ENCODE results near the gene PPP1CB. TPM values are rescaled to one million over a fixed set of nuclear protein-coding genes. Genes with fewer than 3 reads are reported as not detected.

Gene PPP1CB
- 100 to 1,000 TPM; 225 to 241 TPM for total RNA-seq

GRCh38 chr2:28751252-28751955 is at the start of gene PPP1CB:
PPP1CB (plus strand) TSS chr2:28751830; CDS start chr2:28752125, 295 bp downstream.
- CTCF ChIA-PET, result interaction anchor here (1.3 to 2.2 kb wide), 3 partner anchors 10 to 157 kb away, joined by 3 to 10 read pairs (median 7); no protein-coding TSS in a partner anchor
- POLR2A ChIA-PET, result interaction anchor here (0.6 to 1.8 kb wide), 11 partner anchors 11 to 862 kb away, joined by 3 to 8 read pairs (median 4); partner anchors contain the start of gene TRMT61B

- POLR2A ChIA-PET, result no interaction called here
These were observed 49.2 kb upstream of the PPP1CB start for GRCh38 chr2:28702415-28702861.

GRCh38 chr2:28702878-28703277 is 48.8 kb upstream of the PPP1CB start:
- POLR2A ChIA-PET, result no interaction called here

More at GRCh38 chr2:28702415-28702861, 49.2 kb upstream of the PPP1CB start:
- CTCF ChIA-PET, result no interaction called here

GRCh38 chr2:28704621-28705020 is 47.0 kb upstream of the PPP1CB start:
- ChIA-PET CTCF (no interaction called here), POLR2A (no interaction called here)

More at GRCh38 chr2:28702878-28703277, 48.8 kb upstream of the PPP1CB start:
- CTCF ChIA-PET, result interaction anchor here (0.6 to 0.7 kb wide), 2 partner anchors 147 to 238 kb away, joined by 3 to 4 read pairs; no protein-coding TSS in a partner anchor

- POLR2A ChIA-PET, result no interaction called here
- CTCF ChIA-PET, result no interaction called here
These were observed 45.7 kb upstream of the PPP1CB start for GRCh38 chr2:28705751-28706440.

- POLR2A ChIA-PET, result no interaction called here
These were observed 44.0 kb upstream of the PPP1CB start for GRCh38 chr2:28707592-28707991.

GRCh38 chr2:28709101-28709500 is 42.5 kb upstream of the PPP1CB start:
- CTCF ChIA-PET, result interaction anchor here (1.1 kb wide), 1 partner anchor 12 kb away, joined by 4 read pairs; no protein-coding TSS in a partner anchor
- POLR2A ChIA-PET, result no interaction called here

More at GRCh38 chr2:28707592-28707991, 44.0 kb upstream of the PPP1CB start:
- CTCF ChIA-PET, result interaction anchor here (0.6 to 0.7 kb wide), 2 partner anchors 36 to 181 kb away, joined by 3 to 4 read pairs; no protein-coding TSS in a partner anchor

GRCh38 chr2:28710545-28710944 is 41.1 kb upstream of the PPP1CB start:
- ChIA-PET POLR2A (no interaction called here), CTCF (no interaction called here)

GRCh38 chr2:28713577-28714298 is 37.9 kb upstream of the PPP1CB start:
- CTCF ChIA-PET, result no interaction called here

GRCh38 chr2:28716265-28716865 is 35.3 kb upstream of the PPP1CB start:
- CTCF ChIA-PET, result no interaction called here
- POLR2A ChIA-PET, result no interaction called here

More at GRCh38 chr2:28713577-28714298, 37.9 kb upstream of the PPP1CB start:
- POLR2A ChIA-PET, result interaction anchor here (0.6 to 0.8 kb wide), 2 partner anchors 119 to 1032 kb away, joined by 5 to 6 read pairs; no protein-coding TSS in a partner anchor

GRCh38 chr2:28717339-28717758 is 34.3 kb upstream of the PPP1CB start:
- POLR2A ChIA-PET, result no interaction called here
- CTCF ChIA-PET, result no interaction called here

GRCh38 chr2:28720345-28720744 is 31.3 kb upstream of the PPP1CB start:
- POLR2A ChIA-PET, result no interaction called here
- CTCF ChIA-PET, result no interaction called here

- POLR2A ChIA-PET, result interaction anchor here (0.7 kb wide), 1 partner anchor 30 kb away, joined by 4 read pairs; the partner anchor contains the start of gene PPP1CB
- CTCF ChIA-PET, result interaction anchor here (0.8 kb wide), 1 partner anchor 12 kb away, joined by 4 read pairs; no protein-coding TSS in a partner anchor
These were observed 29.9 kb upstream of the PPP1CB start for GRCh38 chr2:28721601-28722191.

- ChIA-PET POLR2A (no interaction called here), CTCF (no interaction called here)
These were observed 26.5 kb upstream of the PPP1CB start for GRCh38 chr2:28725021-28725711.

GRCh38 chr2:28726177-28726576 is 25.5 kb upstream of the PPP1CB start:
- ChIA-PET POLR2A (no interaction called here), CTCF (no interaction called here)

GRCh38 chr2:28729698-28730097 is 21.9 kb upstream of the PPP1CB start:
- CTCF ChIA-PET, result interaction anchor here (1.1 kb wide), 1 partner anchor 163 kb away, joined by 3 read pairs; no protein-coding TSS in a partner anchor

GRCh38 chr2:28730641-28731146 is 20.9 kb upstream of the PPP1CB start:
- CTCF ChIA-PET, result interaction anchor here (0.7 kb wide), 2 partner anchors 12 to 123 kb away, joined by 3 read pairs; no protein-coding TSS in a partner anchor
- POLR2A ChIA-PET, result no interaction called here

More at GRCh38 chr2:28729698-28730097, 21.9 kb upstream of the PPP1CB start:
- POLR2A ChIA-PET, result no interaction called here

- CTCF ChIA-PET, result interaction anchor here (0.7 kb wide), 1 partner anchor 47 kb away, joined by 3 read pairs; no protein-coding TSS in a partner anchor
- POLR2A ChIA-PET, result interaction anchor here (0.7 kb wide), 1 partner anchor 47 kb away, joined by 3 read pairs; no protein-coding TSS in a partner anchor
These were observed 16.1 kb upstream of the PPP1CB start for GRCh38 chr2:28735511-28735910.

Data from activated CD8-positive, alpha-beta memory T cell treated with anti-CD3 and anti-CD28 coated beads for 36 hours (primary cell).